ENCODE results near the gene KIZ.

The KIZ gene

GRCh38 chr20:21175433-21175832 is 49.6 kb downstream of the KIZ start:
- DNase-seq (ENCODE audit: low read depth) = no peak

GRCh38 chr20:21177767-21178166 is 51.9 kb downstream of the KIZ start:
- no peak for DNase-seq (ENCODE audit: low read depth)

- DNase-seq (ENCODE audit: low read depth) = peak; percentile 54
Observed at GRCh38 chr20:21179757-21180156, 53.9 kb downstream of the KIZ start.

- DNase-seq (ENCODE audit: low read depth) = no peak
Observed at GRCh38 chr20:21180248-21180647, 54.4 kb downstream of the KIZ start.

GRCh38 chr20:21181028-21181427 is 55.1 kb downstream of the KIZ start:
- DNase-seq (ENCODE audit: low read depth) = no peak

GRCh38 chr20:21182832-21183563 is 57.1 kb downstream of the KIZ start:
- DNase-seq (ENCODE audit: low read depth) = peak; percentile 91

GRCh38 chr20:21183722-21184121 is 57.8 kb downstream of the KIZ start:
- peak; percentile 38 for DNase-seq (ENCODE audit: low read depth)

GRCh38 chr20:21184819-21185218 is 58.9 kb downstream of the KIZ start:
- DNase-seq (ENCODE audit: low read depth) = peak; percentile 89

GRCh38 chr20:21185849-21186248 is 60.0 kb downstream of the KIZ start:
- DNase-seq (ENCODE audit: low read depth) = no peak

GRCh38 chr20:21189761-21190523 is 64.1 kb downstream of the KIZ start:
- no peak for DNase-seq (ENCODE audit: low read depth)

- no peak for DNase-seq (ENCODE audit: low read depth)
Observed at GRCh38 chr20:21190869-21191268, 65.0 kb downstream of the KIZ start.

- no peak for DNase-seq (ENCODE audit: low read depth)
Observed at GRCh38 chr20:21191839-21192238, 66.0 kb downstream of the KIZ start.

GRCh38 chr20:21202259-21202658 is 76.4 kb downstream of the KIZ start:
- DNase-seq (ENCODE audit: low read depth) = peak; percentile 24

- DNase-seq (ENCODE audit: low read depth) = no peak
Observed at GRCh38 chr20:21203088-21203656, 77.3 kb downstream of the KIZ start.

- no peak for DNase-seq (ENCODE audit: low read depth)
Observed at GRCh38 chr20:21206584-21206983, 80.7 kb downstream of the KIZ start.

- DNase-seq (ENCODE audit: low read depth) = peak; percentile 21
Observed at GRCh38 chr20:21208999-21209398, 83.1 kb downstream of the KIZ start.

- no peak for DNase-seq (ENCODE audit: low read depth)
Observed at GRCh38 chr20:21209668-21210067, 83.8 kb downstream of the KIZ start.

- DNase-seq (ENCODE audit: low read depth) = no peak
Observed at GRCh38 chr20:21213691-21214090, 87.8 kb downstream of the KIZ start.

- DNase-seq (ENCODE audit: low read depth) = no peak
Observed at GRCh38 chr20:21214431-21214830, 88.5 kb downstream of the KIZ start.

- DNase-seq (ENCODE audit: low read depth) = no peak
Observed at GRCh38 chr20:21219686-21220085, 93.8 kb downstream of the KIZ start.

- DNase-seq (ENCODE audit: low read depth) = no peak
Observed at GRCh38 chr20:21224217-21224616, 98.3 kb downstream of the KIZ start.

- DNase-seq (ENCODE audit: low read depth) = peak; percentile 31
Observed at GRCh38 chr20:21225215-21225947, 99.5 kb downstream of the KIZ start.

- DNase-seq (ENCODE audit: low read depth) = no peak
Observed at GRCh38 chr20:21228511-21228910, 102.6 kb downstream of the KIZ start.
